ENCODE results near the gene DPP9.

GRCh38 chr19:4701557-4701956 lies 22.1 kb downstream of the DPP9 start:
- no peak for TF ChIP-seq POLR2A (IDR thresholded peaks at IDR 0.05)
- TF ChIP-seq, protein P1, sequence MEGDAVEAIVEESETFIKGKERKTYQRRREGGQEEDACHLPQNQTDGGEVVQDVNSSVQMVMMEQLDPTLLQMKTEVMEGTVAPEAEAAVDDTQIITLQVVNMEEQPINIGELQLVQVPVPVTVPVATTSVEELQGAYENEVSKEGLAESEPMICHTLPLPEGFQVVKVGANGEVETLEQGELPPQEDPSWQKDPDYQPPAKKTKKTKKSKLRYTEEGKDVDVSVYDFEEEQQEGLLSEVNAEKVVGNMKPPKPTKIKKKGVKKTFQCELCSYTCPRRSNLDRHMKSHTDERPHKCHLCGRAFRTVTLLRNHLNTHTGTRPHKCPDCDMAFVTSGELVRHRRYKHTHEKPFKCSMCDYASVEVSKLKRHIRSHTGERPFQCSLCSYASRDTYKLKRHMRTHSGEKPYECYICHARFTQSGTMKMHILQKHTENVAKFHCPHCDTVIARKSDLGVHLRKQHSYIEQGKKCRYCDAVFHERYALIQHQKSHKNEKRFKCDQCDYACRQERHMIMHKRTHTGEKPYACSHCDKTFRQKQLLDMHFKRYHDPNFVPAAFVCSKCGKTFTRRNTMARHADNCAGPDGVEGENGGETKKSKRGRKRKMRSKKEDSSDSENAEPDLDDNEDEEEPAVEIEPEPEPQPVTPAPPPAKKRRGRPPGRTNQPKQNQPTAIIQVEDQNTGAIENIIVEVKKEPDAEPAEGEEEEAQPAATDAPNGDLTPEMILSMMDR (IDR thresholded peaks at IDR 0.05): no peak

Data from thyroid gland (tissue), 4 donors.